GM12865 (cell line): Measurements from ENCODE around the gene FOXP4.

Experiments used
- DNase-seq: peaks from one replicate; pipeline ENCODE4 v3.0.0; 2010; ENCODE audit warnings: low read depth
- H3K4me3 ChIP-seq: 2 replicates; pipeline ENCODE4 v1.5.1; 2011; ENCODE audit warnings: mild to moderate bottlenecking, low read depth, low read length, control low read depth
- TF ChIP-seq, protein P1 (sequence below): IDR thresholded peaks from 2 replicates; pipeline ENCODE4 v1.5.1; 2011; ENCODE audit warnings: low read length, control low read depth, low read depth, inconsistent platforms; ENCODE audit not compliant: insufficient read depth; ENCODE audit errors: missing control alignments

Gene FOXP4

DNA sequence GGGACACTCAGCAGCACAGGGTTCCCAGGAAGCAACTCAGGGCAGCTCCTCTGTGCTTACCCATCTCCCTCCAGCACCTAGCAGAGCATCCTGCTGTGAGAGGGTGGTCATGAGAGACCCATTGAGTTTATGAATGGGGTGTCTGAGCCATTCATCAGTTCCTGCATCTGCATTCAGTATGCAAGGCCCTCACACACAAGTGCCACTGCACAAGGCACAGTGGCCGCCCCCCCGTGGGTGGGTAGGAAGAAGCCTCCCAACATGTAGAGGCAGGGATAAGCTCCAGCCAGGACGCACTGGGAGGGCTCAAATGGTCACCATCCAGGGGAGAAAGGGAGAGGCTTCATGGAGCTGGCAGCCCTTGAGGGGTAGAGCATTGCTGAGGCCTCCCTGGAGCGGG lies 43.0 kb downstream of the FOXP4 start:
- TF ChIP-seq, protein P1, sequence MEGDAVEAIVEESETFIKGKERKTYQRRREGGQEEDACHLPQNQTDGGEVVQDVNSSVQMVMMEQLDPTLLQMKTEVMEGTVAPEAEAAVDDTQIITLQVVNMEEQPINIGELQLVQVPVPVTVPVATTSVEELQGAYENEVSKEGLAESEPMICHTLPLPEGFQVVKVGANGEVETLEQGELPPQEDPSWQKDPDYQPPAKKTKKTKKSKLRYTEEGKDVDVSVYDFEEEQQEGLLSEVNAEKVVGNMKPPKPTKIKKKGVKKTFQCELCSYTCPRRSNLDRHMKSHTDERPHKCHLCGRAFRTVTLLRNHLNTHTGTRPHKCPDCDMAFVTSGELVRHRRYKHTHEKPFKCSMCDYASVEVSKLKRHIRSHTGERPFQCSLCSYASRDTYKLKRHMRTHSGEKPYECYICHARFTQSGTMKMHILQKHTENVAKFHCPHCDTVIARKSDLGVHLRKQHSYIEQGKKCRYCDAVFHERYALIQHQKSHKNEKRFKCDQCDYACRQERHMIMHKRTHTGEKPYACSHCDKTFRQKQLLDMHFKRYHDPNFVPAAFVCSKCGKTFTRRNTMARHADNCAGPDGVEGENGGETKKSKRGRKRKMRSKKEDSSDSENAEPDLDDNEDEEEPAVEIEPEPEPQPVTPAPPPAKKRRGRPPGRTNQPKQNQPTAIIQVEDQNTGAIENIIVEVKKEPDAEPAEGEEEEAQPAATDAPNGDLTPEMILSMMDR: no peak
- no peak overlapping the region for H3K4me3 ChIP-seq
- DNase-seq: no peak

DNA sequence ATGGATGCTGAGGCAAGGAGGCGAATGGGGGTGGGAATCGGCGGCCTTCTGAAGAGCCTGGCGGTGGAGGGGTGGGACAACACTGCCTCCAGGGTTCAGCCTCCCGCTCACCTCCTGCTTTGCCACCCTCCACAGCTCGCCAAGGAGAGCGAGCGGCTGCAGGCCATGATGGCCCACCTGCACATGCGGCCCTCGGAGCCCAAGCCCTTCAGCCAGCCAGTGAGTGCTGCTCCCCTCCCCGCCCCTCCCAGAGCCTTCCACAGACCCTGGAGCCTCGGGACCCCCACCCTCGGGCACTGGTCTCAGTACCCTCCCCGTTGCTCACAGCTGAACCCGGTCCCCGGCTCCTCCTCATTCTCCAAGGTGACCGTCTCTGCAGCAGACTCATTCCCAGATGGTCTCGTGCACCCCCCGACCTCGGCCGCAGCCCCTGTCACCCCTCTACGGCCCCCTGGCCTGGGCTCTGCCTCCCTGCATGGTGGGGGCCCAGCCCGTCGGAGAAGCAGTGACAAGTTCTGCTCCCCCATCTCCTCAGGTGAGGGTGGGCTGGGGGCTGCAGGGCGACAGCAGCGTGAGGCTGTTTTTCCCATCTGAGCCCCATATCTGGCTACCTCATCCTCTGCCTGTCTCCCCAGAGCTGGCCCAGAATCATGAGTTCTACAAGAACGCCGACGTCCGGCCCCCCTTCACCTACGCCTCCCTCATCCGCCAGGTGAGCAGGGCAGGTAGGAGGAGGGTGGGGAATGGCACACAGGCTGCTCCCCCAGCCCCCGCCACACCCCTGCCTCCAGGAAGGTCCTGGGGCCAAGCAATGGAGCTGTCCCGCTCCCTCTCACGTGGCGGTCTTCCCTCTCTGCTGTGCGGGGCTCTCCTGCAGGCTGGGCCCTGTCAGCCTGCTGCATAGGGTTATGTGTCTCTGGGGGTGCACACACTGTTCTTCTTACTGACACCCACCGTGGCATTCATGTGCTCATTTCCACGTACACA lies 43.7 kb downstream of the FOXP4 start:
- TF ChIP-seq, protein P1: no peak

DNA sequence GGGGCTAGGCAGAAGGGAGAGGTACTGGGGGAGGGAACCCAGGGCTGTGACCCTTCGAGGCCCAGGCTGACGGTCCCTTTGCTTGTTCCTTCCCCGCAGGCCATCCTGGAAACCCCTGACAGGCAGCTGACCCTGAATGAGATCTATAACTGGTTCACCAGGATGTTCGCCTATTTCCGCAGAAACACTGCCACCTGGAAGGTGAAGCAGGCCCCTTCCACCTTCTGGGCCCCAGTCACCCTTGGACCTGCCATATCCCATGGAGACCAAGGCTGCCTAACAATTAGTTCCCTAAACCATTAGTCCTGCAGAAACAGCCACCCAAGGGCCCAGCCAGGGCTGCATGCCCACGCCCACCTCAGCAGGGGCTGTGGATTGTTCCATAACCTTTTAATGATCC lies 44.9 kb downstream of the FOXP4 start:
- DNase-seq: no peak
- TF ChIP-seq, protein P1: no peak

More for the DNA sequence above, 43.7 kb downstream of the FOXP4 start:
- no peak for DNase-seq
- H3K4me3 ChIP-seq: no peak overlapping the region

DNA sequence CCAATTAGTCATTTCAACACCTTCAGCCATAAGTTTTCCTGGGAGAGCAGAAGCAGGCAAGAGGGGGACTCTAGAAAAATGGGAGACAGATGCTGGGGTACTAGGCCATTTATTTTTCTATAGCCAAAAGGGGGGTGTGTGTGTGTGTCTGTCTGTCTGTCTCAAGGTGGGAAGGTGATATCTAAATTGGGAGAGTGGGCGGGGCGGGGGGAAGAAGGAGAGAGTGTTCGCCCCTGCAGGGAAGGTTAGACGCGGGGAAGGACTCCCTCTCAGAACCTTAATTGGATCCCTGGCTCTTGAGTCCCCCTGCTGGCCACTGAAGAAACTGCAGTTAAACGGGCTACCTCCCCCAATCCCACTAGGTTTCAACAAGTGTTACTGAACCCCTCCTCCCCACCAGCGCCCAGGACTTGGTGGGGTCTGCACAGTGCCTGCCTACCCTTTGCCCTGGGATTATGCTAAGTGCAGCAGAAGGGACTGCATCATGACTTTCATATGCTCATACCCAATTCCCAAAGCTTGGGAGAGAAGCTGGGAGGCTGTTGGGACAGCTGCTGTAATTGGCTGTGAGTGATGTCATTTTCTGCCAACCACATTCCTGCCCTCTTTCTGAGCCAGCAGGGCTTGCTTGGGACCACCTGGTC lies 45.8 kb downstream of the FOXP4 start:
- TF ChIP-seq, protein P1: peak; percentile 93
- DNase-seq: peak; percentile 70
- H3K4me3 ChIP-seq: no peak overlapping the region

More for the DNA sequence above, 44.9 kb downstream of the FOXP4 start:
- H3K4me3 ChIP-seq: no peak overlapping the region

DNA sequence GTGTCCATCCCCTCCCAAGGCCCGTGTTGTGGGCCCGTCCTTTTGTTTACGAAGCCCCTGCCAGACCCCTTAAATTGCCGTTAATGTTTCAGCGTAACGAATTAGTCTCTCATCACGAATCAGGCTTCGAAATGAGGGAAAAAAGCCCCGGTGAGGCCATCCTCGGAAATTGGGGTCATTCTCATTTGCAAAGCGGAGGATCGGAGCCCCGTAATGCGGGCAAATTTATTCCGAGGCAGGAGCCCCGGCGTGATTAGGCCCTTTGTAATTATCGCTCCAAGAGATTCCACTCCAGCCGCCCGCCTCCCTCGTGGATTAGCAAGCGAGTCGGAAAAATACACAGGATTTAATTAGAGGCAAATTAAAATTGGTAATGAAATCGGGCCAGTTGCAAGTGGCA lies 47.2 kb downstream of the FOXP4 start:
- TF ChIP-seq, protein P1: no peak
- no peak overlapping the region for H3K4me3 ChIP-seq

DNA sequence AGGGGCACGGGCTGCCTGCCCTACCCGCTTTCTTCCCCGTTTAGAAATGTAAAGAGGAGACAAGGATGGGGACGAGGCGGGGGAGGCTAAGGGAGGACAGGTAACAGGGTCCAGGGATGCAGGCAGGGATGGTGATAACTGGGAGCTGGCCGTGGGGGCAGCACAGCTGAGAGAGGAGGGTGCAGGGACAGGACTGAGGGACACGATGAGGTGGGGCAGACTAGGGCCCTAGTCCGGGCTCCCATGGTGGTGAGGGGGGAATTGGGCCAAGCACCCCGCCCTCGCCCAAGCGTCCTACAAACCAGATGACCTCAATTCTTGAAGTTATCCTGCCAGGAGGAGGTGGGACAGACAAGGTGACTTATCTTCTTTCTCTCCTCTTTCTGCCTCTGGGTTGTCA lies 47.7 kb downstream of the FOXP4 start:
- H3K4me3 ChIP-seq: no peak overlapping the region
- no peak for DNase-seq
- TF ChIP-seq, protein P1: no peak

More for the DNA sequence above, 47.2 kb downstream of the FOXP4 start:
- DNase-seq: no peak
